Thyroid gland (tissue), 4 donors: ENCODE data around the gene DTX1.

ENCODE experiments used
- CTCF ChIP-seq, 6 experiments: fragments of 200-600 bp in 3 of 6; fragments of 450-650 bp in 3 of 6; sonication (generic) in 3 of 6; IDR thresholded peaks; one replicate each; pipeline ENCODE4 v1.5.1; 2016 to 2019; ENCODE audit warnings: antibody characterized with exemption in 6 of 6, mild to moderate bottlenecking in 2 of 6, inconsistent platforms in 1 of 6, moderate library complexity in 1 of 6
- POLR2A ChIP-seq, 2 donors: fragments of 450-650 bp; IDR thresholded peaks; one replicate each; pipeline ENCODE4 v1.6.1; 2017; ENCODE audit warnings: antibody characterized with exemption in 2 of 2, mild to moderate bottlenecking in 2 of 2, moderate library complexity in 1 of 2

GRCh38 chr12:113077859-113078255 is 21.3 kb downstream of the DTX1 start:
- no peak for TF ChIP-seq CTCF (IDR thresholded peaks at IDR 0.05)
- no peak for TF ChIP-seq POLR2A (IDR thresholded peaks at IDR 0.05)
